Right lobe of liver (tissue), 4 donors: Measurements from ENCODE around the gene OSBPL9.

ENCODE experiments used
- CTCF ChIP-seq, 4 donors: fragments of 200-600 bp in 3 of 4; fragments of 450-650 bp in 1 of 4; IDR thresholded peaks; one replicate each; pipeline versions ENCODE4 v1.5.1 to v1.8.0; 2016 to 2022; ENCODE audit warnings: antibody characterized with exemption in 4 of 4, mild to moderate bottlenecking in 2 of 4
- POLR2A ChIP-seq: fragments of 450-650 bp; IDR thresholded peaks from one replicate; pipeline ENCODE4 v1.6.1; 2017; ENCODE audit warnings: antibody characterized with exemption, mild to moderate bottlenecking
- donor health status: DM: no; HTN: no; CAD: no.
- donor health status: DM: no; HTN: no; CAD: no.
- donor health status: DM: no; HTN: yes; CAD: no.

GRCh38 chr1:51755437-51755836 is 138.5 kb downstream of the OSBPL9 start:
- no peak for TF ChIP-seq CTCF (IDR thresholded peaks at IDR 0.05)
- TF ChIP-seq POLR2A: no peak
